Activated naive CD8-positive, alpha-beta T cell treated with anti-CD3 and anti-CD28 coated beads, Interleukin-2, amount 10 ng/mL, durations not matched to agents 7 days and 5 days (primary cell): ENCODE data around the gene LRP1. TPM values are rescaled to one million over a fixed set of nuclear protein-coding genes. Genes with fewer than 3 reads are reported as not detected.

ENCODE experiments used
- ATAC-seq: fragments of 150-1000 bp; cut with Tn5 transposase; one replicate; pipeline ENCODE4 v1.10.0; 2021; ENCODE audit warnings: low read depth, moderate library complexity
- POLR2A ChIA-PET: fragments of 350-600 bp; sonication (Branson Sonifier 250); formaldehyde crosslinking; loops from one replicate; lab custom pipeline; 2021; ENCODE audit warnings: antibody characterized with exemption; lab: Charles Lee
- DNase-seq: peaks from one replicate; pipeline ENCODE4 v3.0.0; 2021
- H3K27ac Mint-ChIP-seq: one replicate; pipeline ENCODE4 v1.8.0; 2022; ENCODE audit warnings: mild to moderate bottlenecking, mixed read lengths
- H3K27me3 Mint-ChIP-seq: one replicate; pipeline ENCODE4 v1.8.0; 2022; ENCODE audit warnings: mild to moderate bottlenecking, moderate library complexity, mixed read lengths
- H3K36me3 Mint-ChIP-seq: one replicate; pipeline ENCODE4 v1.8.0; 2021; ENCODE audit warnings: mild to moderate bottlenecking, mixed read lengths
- H3K4me1 Mint-ChIP-seq: one replicate; pipeline ENCODE4 v1.8.0; 2021; ENCODE audit warnings: mixed read lengths
- H3K4me3 Mint-ChIP-seq: one replicate; pipeline ENCODE4 v1.8.0; 2022; ENCODE audit warnings: mild to moderate bottlenecking, moderate library complexity, mixed read lengths
- H3K9me3 Mint-ChIP-seq: one replicate; pipeline ENCODE4 v1.8.0; 2021; ENCODE audit warnings: mixed read lengths
- total RNA-seq, 2 experiments: library from RNA; stranded (reverse); gene quantifications; one replicate each; pipeline ENCODE4 v1.2.3, GENCODE V29; 2021

Gene LRP1
- total RNA-seq, 2 experiments from 2014 or later = 4.9 to 6.1 TPM

GRCh38 chr12:57173683-57174082, 45.4 kb downstream of the LRP1 start:
- POLR2A ChIA-PET = interaction anchor here (1.0 kb wide), 1 partner anchor 46 kb away, joined by 3 read pairs; the partner anchor contains the start of gene LRP1
- H3K4me1 Mint-ChIP-seq = no peaks in the 10 kb centered on the region
- H3K27me3 Mint-ChIP-seq = no peaks in the 10 kb centered on the region
- DNase-seq (no peak), ATAC-seq (no peak)
- H3K4me3 Mint-ChIP-seq = no peak overlapping the region
- no peaks in the 10 kb centered on the region for H3K9me3 Mint-ChIP-seq
- no peaks in the 10 kb centered on the region for H3K36me3 Mint-ChIP-seq
- H3K27ac Mint-ChIP-seq = no peak overlapping the region

GRCh38 chr12:57175428-57176138, 47.3 kb downstream of the LRP1 start:
- ATAC-seq = no peak
- Mint-ChIP-seq H3K4me1 (no peaks in the 10 kb centered on the region), H3K27ac (no peak overlapping the region), H3K4me3 (no peak overlapping the region), H3K36me3 (no peaks in the 10 kb centered on the region), H3K27me3 (no peaks in the 10 kb centered on the region), H3K9me3 (no peaks in the 10 kb centered on the region)
- POLR2A ChIA-PET = no interaction called here
- DNase-seq = peak; percentile 60

GRCh38 chr12:57176139-57176477, 47.8 kb downstream of the LRP1 start:
- H3K4me3 Mint-ChIP-seq = no peak overlapping the region
- no peaks in the 10 kb centered on the region for H3K9me3 Mint-ChIP-seq
- POLR2A ChIA-PET = no interaction called here
- H3K27ac Mint-ChIP-seq = no peak overlapping the region
- no peaks in the 10 kb centered on the region for H3K36me3 Mint-ChIP-seq
- no peaks in the 10 kb centered on the region for H3K27me3 Mint-ChIP-seq
- ATAC-seq = no peak
- no peaks in the 10 kb centered on the region for H3K4me1 Mint-ChIP-seq
- no peak for DNase-seq

GRCh38 chr12:57176846-57177245, 48.6 kb downstream of the LRP1 start:
- H3K27me3 Mint-ChIP-seq = no peaks in the 10 kb centered on the region
- POLR2A ChIA-PET = no interaction called here
- H3K4me3 Mint-ChIP-seq = no peak overlapping the region

GRCh38 chr12:57177354-57177753, 49.1 kb downstream of the LRP1 start:
- no peak overlapping the region for H3K27ac Mint-ChIP-seq
- no peak overlapping the region for H3K4me3 Mint-ChIP-seq
- no peaks in the 10 kb centered on the region for H3K27me3 Mint-ChIP-seq
- no peaks in the 10 kb centered on the region for H3K4me1 Mint-ChIP-seq
- H3K9me3 Mint-ChIP-seq = no peaks in the 10 kb centered on the region
- POLR2A ChIA-PET = no interaction called here
- no peaks in the 10 kb centered on the region for H3K36me3 Mint-ChIP-seq
- no peak for ATAC-seq
- DNase-seq = no peak

More at GRCh38 chr12:57176846-57177245, 48.6 kb downstream of the LRP1 start:
- no peaks in the 10 kb centered on the region for H3K4me1 Mint-ChIP-seq
- H3K27ac Mint-ChIP-seq = no peak overlapping the region
- no peak for ATAC-seq
- H3K36me3 Mint-ChIP-seq = no peaks in the 10 kb centered on the region
- no peaks in the 10 kb centered on the region for H3K9me3 Mint-ChIP-seq
- DNase-seq = no peak

GRCh38 chr12:57178213-57178612, 49.9 kb downstream of the LRP1 start:
- H3K27ac Mint-ChIP-seq = no peak overlapping the region
- DNase-seq (no peak), ATAC-seq (no peak)
- no peaks in the 10 kb centered on the region for H3K9me3 Mint-ChIP-seq
- H3K4me1 Mint-ChIP-seq = peaks cover 4% of the 10 kb centered on the region
- POLR2A ChIA-PET = no interaction called here
- no peak overlapping the region for H3K4me3 Mint-ChIP-seq
- no peaks in the 10 kb centered on the region for H3K36me3 Mint-ChIP-seq
- H3K27me3 Mint-ChIP-seq = no peaks in the 10 kb centered on the region

GRCh38 chr12:57179331-57180086, 51.2 kb downstream of the LRP1 start:
- Mint-ChIP-seq H3K4me3 (no peak overlapping the region), H3K36me3 (no peaks in the 10 kb centered on the region), H3K9me3 (no peaks in the 10 kb centered on the region), H3K27ac (no peak overlapping the region), H3K4me1 (peaks cover 4% of the 10 kb centered on the region), H3K27me3 (no peaks in the 10 kb centered on the region)
- DNase-seq = no peak
- POLR2A ChIA-PET = no interaction called here
- no peak for ATAC-seq

- Mint-ChIP-seq H3K4me1 (peaks cover 4% of the 10 kb centered on the region), H3K4me3 (no peak overlapping the region), H3K27ac (no peak overlapping the region), H3K9me3 (no peaks in the 10 kb centered on the region), H3K27me3 (no peaks in the 10 kb centered on the region), H3K36me3 (no peaks in the 10 kb centered on the region)
- POLR2A ChIA-PET = no interaction called here
- DNase-seq = no peak
- ATAC-seq = no peak
Observed at GRCh38 chr12:57180321-57180989, 52.2 kb downstream of the LRP1 start.

GRCh38 chr12:57181072-57181471, 52.8 kb downstream of the LRP1 start:
- ATAC-seq = no peak
- H3K36me3 Mint-ChIP-seq = no peaks in the 10 kb centered on the region
- POLR2A ChIA-PET = no interaction called here
- no peaks in the 10 kb centered on the region for H3K9me3 Mint-ChIP-seq
- H3K4me1 Mint-ChIP-seq = peaks cover 4% of the 10 kb centered on the region
- DNase-seq = no peak
- no peak overlapping the region for H3K4me3 Mint-ChIP-seq
- H3K27me3 Mint-ChIP-seq = no peaks in the 10 kb centered on the region
- no peak overlapping the region for H3K27ac Mint-ChIP-seq

GRCh38 chr12:57181561-57182155, 53.4 kb downstream of the LRP1 start:
- POLR2A ChIA-PET = no interaction called here
- no peak for ATAC-seq
- Mint-ChIP-seq H3K9me3 (no peaks in the 10 kb centered on the region), H3K4me3 (no peak overlapping the region), H3K36me3 (no peaks in the 10 kb centered on the region), H3K27ac (no peak overlapping the region), H3K4me1 (peaks cover 4% of the 10 kb centered on the region), H3K27me3 (no peaks in the 10 kb centered on the region)
- no peak for DNase-seq

GRCh38 chr12:57182918-57183575, 54.8 kb downstream of the LRP1 start:
- Mint-ChIP-seq H3K27me3 (no peaks in the 10 kb centered on the region), H3K4me1 (peaks cover 4% of the 10 kb centered on the region), H3K4me3 (no peak overlapping the region), H3K9me3 (no peaks in the 10 kb centered on the region), H3K36me3 (no peaks in the 10 kb centered on the region), H3K27ac (no peak overlapping the region)
- DNase-seq = peak; percentile 85
- peak; percentile 90 for ATAC-seq
- POLR2A ChIA-PET = interaction anchor here (1.0 kb wide), 1 partner anchor 40 kb away, joined by 3 read pairs; no protein-coding TSS in a partner anchor

- Mint-ChIP-seq H3K9me3 (no peaks in the 10 kb centered on the region), H3K36me3 (no peaks in the 10 kb centered on the region), H3K4me3 (no peak overlapping the region), H3K4me1 (peaks cover 4% of the 10 kb centered on the region), H3K27me3 (no peaks in the 10 kb centered on the region), H3K27ac (no peak overlapping the region)
- ATAC-seq (no peak), DNase-seq (no peak)
- POLR2A ChIA-PET = no interaction called here
Observed at GRCh38 chr12:57183939-57184725, 55.8 kb downstream of the LRP1 start.
